ENCODE measurements around the gene MALL. TPM values are rescaled to one million over a fixed set of nuclear protein-coding genes. Genes with fewer than 3 reads are reported as not detected.
A peak's percentile ranks its signal among the peaks of the same experiment; 100 is the strongest.
"Not testable (repeated sequence)": the region's sequence is repeated elsewhere in the genome, so short reads cannot be mapped to it uniquely, and the experiment has no call there.

Gene MALL
- total RNA-seq = 22.5 and 35.7 TPM in 2 replicates

- DNase-seq (ENCODE audit: low read depth) = no peak
- TF ChIP-seq CTCF (conservative IDR thresholded peaks at IDR 0.05; ENCODE audit: low read depth, low read length) = no peak
- H3K4me3 ChIP-seq (ENCODE audit: low read depth, low read length) = peak within 1 kb of the TSS; percentile 76
These were observed at the start of gene MALL for GRCh38 chr2:110115291-110116032. TSS of gene MALL (minus strand) at chr2:110115822. CDS start at chr2:110115792, 30 bp downstream.

GRCh38 chr2:110157153-110157793 is 41.7 kb upstream of the MALL start:
- peak; percentile 94 for TF ChIP-seq CTCF (conservative IDR thresholded peaks at IDR 0.05; ENCODE audit: low read depth, low read length)
- H3K4me3 ChIP-seq (ENCODE audit: low read depth, low read length) = no peak overlapping the region
- peak; percentile 16 for DNase-seq (ENCODE audit: low read depth)

GRCh38 chr2:110154828-110155227 is 39.2 kb upstream of the MALL start:
- not testable (repeated sequence) for DNase-seq (ENCODE audit: low read depth); H3K4me3 ChIP-seq (ENCODE audit: low read depth, low read length)

GRCh38 chr2:110154188-110154587 is 38.6 kb upstream of the MALL start:
- DNase-seq (ENCODE audit: low read depth); H3K4me3 ChIP-seq (ENCODE audit: low read depth, low read length): not testable (repeated sequence)

DNA sequence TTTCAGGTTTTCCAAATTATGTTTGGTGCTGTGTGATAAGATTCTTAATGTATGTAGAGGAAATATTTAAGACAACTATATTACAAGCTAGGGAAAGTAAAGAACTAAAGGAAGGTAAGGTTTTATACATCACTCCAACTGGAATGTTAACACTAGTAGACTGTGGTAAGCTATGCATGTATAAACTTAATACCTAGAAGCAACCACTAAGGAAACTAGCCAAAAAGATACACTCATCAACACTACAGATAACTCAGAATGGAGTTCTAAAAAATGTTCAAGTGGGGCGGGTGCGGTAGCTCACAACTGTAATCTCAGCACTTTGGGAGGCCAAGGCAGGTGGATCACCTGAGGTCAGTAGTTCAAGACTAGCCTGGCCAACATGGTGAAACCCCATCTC is 37.8 kb upstream of the MALL start:
- H3K4me3 ChIP-seq (ENCODE audit: low read depth, low read length) = no peak overlapping the region
- no peak for TF ChIP-seq CTCF (conservative IDR thresholded peaks at IDR 0.05; ENCODE audit: low read depth, low read length)
- no peak for DNase-seq (ENCODE audit: low read depth)

DNA sequence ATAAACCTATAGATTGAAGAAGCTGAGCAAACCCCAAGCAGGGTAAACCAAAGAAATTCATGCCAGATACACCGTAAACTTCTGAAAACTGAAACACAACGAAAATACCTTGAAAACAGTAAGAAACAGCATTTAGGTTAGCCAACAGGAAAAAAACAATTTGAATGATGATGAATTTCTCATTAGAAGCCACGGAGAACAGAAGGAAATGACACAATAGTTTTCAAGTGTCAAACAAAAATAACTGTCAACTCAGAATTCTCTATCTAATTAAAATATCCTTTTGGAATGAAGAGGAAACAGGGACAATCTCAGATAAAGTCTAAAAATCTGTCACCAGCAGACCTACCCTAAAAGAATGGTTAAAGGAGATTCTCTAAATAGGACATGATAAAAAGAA is 37.3 kb upstream of the MALL start:
- TF ChIP-seq CTCF (conservative IDR thresholded peaks at IDR 0.05; ENCODE audit: low read depth, low read length) = no peak
- no peak overlapping the region for H3K4me3 ChIP-seq (ENCODE audit: low read depth, low read length)
- no peak for DNase-seq (ENCODE audit: low read depth)

DNA sequence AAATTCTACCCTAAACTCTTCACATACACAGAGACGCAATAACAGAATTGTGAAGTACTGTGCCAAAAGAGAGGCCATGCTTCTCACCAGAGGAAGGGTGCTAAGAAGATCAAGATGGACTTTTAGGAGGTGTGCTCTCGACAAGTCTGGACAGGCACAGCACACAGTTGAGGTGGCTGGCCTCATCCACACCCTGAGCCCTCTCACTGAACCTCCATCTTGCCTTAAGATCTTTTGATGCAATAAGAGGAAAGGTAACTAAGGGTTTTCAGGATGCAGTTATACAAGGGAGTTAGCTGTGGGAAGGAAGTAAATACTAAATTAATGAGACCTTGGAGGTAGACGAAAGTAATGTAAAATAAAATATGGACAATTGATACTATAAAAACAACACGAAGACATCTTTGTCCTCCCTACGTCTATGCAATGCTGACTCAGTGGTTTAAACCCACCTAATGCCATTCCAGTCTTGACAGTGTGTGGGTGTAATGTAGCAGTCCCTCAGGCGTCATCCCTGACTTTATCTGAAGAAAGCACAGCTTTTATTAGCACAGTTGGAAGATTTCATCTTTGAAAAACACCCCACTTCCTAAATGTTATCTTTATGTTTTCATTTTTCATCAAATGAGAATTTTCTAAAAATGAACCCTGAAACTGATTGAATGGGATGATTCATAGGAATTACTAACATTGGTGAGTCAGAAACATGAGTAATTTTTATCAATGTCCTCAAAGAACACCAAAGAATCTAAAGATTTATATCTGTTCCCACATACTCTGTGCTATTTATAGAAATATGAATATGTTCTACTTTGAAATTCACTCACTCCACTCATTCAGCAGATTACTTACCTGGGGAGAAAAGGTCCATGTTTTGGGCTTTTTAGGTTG is 34.0 kb upstream of the MALL start:
- no peak for DNase-seq (ENCODE audit: low read depth)
- no peak for TF ChIP-seq CTCF (conservative IDR thresholded peaks at IDR 0.05; ENCODE audit: low read depth, low read length)
- H3K4me3 ChIP-seq (ENCODE audit: low read depth, low read length) = no peak overlapping the region
